Central memory CD4-positive, alpha-beta T cell (primary cell): ENCODE data around the gene ABCA1.
"Not testable (repeated sequence)": the region's sequence is repeated elsewhere in the genome, so short reads cannot be mapped to it uniquely, and the experiment has no call there.

Source experiments
- DNase-seq: peaks from one replicate; pipeline ENCODE4 v3.0.0; 2022

ABCA1 gene

GRCh38 chr9:104905153-104905901 lies 22.6 kb downstream of the ABCA1 start:
- no peak for DNase-seq

DNA sequence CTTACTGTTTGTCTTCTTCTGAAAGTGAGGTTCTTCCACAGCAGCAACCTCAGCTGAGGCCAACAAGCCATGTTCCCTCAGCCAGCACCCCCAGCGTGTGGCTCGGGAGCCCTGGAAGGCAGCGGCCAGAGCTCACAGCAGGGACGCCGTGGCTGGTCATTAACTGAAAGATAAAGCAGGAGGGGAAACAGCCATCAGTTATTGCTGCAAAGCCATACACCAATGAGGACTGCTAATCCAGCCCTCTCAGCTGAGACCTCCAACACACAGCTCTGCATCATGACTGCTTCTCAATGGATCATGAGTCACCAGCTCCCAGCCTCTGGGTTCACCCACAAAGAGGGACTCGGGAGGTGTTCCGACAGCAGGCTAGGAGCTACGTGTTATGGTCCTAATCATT lies 24.3 kb downstream of the ABCA1 start:
- no peak for DNase-seq

GRCh38 chr9:104900871-104901270 lies 27.1 kb downstream of the ABCA1 start:
- DNase-seq, result no peak

DNA sequence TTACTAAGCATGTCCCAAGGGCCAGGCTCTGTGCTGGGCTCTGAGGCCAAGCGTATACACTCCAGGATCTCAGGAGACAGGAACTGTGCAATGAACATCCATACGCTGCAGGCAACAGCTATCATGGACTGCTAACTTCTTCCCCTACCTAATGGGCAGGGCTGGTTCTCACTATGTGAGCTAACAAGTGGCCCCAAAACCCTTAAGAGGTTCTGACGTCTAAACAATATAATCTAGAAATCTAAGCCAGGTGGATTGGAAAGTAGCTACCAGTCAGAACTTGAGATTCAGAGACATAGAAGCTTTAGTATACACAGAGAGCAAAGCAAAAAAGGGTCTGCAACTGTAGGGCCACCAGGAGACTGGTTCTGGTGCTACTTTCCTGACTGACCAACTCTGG lies 27.6 kb downstream of the ABCA1 start:
- DNase-seq, result no peak

GRCh38 chr9:104899759-104900247 lies 28.2 kb downstream of the ABCA1 start:
- DNase-seq, result no peak

GRCh38 chr9:104898376-104898775 lies 29.6 kb downstream of the ABCA1 start:
- not testable (repeated sequence) for DNase-seq

DNA sequence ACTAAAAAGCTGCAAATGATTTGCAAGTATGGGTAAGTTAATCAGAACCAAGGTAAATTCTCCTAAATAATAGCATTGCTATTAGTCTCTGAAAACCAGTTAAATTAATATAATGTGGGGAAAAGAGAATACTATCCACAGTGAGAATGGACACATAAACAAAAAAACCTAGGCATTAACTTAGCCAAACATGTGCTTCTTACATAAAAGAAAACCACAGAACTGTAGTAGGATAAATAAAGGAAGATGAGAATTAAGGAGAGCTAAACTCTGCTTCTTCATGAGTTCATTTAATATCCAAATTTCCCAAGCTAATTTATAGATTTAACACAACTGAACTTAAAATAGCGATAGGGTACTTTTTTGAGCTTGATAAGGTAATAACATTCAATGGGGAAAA lies 31.8 kb downstream of the ABCA1 start:
- no peak for DNase-seq

GRCh38 chr9:104895572-104895971 lies 32.4 kb downstream of the ABCA1 start:
- DNase-seq, result no peak

GRCh38 chr9:104892701-104893100 lies 35.3 kb downstream of the ABCA1 start:
- no peak for DNase-seq

GRCh38 chr9:104890433-104890770 lies 37.6 kb downstream of the ABCA1 start:
- no peak for DNase-seq

- DNase-seq, result no peak
These were observed 41.9 kb downstream of the ABCA1 start for GRCh38 chr9:104885818-104886709.

DNA sequence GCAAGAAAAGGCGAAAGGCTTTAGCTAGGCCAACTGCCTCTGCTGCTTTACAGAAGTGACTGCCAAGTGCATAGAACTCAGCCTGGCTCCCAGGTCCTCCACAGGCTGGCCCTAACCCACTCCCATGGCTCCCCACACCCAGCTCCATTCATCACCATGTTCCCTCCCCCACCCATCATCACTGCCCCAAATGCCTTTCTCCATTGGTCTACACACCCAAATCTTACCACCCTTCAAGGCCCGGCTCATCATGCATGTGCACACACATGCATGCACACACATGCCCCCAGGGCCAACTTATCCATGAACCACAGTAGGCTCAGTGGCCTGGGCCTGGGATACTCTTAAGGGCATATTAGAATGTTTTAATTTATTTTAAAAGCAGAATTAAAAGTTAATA lies 44.8 kb downstream of the ABCA1 start:
- no peak for DNase-seq

DNA sequence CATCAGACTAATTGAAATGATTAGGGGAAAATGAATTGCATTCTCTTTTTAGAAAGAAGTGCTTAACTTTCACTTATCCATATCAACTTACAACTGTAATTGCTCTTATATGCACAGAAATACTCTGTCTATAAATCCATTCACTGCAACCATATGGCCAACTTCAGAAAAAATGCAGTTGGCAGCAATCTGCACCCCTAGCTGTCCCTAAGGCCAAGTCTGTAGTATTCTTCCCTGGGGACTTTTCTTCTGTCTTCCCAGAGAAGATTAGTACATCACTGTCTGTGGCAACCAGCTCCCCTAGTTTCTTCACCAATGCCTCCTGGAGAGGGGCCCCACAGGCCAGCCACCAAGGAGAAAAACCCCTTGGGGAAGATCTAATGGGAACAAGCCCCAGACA lies 45.4 kb downstream of the ABCA1 start:
- DNase-seq, result no peak

DNA sequence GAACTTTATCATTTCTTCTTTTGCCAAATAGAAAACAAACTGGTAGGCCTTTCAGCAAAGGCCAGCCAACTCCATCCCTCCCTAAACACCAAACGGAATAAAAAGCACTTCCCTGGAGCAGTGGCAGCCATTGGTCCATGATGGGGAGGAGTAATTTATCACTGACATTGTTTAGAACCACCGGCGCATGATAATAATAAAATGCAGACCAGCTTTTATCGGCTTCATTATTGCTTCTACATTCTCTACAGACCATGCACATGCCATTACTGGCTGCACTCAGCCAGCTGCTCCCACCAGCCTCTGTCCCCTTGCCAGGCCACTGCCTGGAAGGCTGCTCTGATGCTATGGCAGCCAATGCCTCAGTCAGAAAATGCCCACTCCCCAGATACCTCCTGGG lies 45.9 kb downstream of the ABCA1 start:
- DNase-seq, result no peak

GRCh38 chr9:104879555-104880309 lies 48.2 kb downstream of the ABCA1 start:
- no peak for DNase-seq

DNA sequence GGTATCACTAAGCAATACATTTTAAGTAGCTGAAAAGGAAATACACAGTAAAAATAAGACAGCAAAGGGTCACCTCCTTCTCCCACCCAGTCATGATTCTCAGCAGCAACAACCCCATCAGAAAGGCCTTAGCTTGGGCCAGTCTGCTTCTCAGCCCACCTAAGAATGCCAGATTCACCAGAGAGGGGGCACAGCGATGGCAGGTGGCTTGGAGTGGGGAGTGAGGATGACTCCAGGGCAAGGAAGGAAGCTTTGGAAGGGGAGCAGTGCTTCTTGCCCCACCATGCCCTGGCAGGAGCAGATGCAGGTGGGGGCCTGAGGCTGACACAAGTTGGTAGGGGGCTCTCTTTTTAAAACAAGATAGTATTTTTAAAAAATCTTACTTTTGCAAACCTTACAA lies 51.4 kb downstream of the ABCA1 start:
- DNase-seq, result no peak

- DNase-seq, result no peak
These were observed 52.1 kb downstream of the ABCA1 start for GRCh38 chr9:104875897-104876296.

GRCh38 chr9:104875320-104875719 lies 52.6 kb downstream of the ABCA1 start:
- no peak for DNase-seq

DNA sequence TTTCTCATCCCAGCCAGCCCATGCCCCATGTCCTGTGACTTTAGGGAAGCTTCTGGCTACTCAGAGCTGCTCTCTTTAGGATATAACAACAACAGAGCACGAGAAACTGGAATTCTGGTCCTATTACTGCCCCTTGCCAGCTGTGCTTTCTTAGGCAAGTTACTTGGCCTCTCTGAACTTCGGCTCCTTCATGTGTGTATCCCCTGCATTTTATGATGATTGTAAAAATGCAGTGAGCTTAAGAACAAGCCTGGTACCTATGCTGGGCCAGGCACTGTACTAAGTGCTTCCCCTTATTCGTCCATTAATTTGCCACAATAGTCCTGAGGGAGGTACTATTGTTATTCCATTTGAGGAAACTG lies 54.5 kb downstream of the ABCA1 start:
- no peak for DNase-seq

GRCh38 chr9:104872656-104873488 lies 55.1 kb downstream of the ABCA1 start:
- DNase-seq, result no peak

- DNase-seq, result no peak
These were observed 55.9 kb downstream of the ABCA1 start for GRCh38 chr9:104871961-104872527.

DNA sequence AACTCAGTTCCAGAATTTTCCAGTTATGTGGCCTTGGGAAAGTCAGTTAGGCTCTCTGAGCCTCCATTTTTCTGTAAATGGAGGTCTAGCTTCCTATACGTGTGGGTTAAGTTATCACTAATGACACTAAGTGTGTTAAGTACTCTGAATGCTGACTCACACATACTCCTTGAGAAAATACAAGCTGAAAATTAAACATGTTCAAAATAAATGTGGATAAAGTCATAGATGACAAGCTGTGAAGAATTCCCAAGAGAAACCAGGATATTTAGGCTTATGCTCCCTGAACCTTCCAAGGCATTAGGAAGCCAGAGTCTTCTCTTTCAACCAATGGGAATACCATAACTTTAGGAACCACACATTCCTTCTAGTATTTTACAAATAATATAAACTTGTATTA lies 58.1 kb downstream of the ABCA1 start:
- no peak for DNase-seq
